ENCODE measurements around the gene PLXNA1.

The PLXNA1 gene

DNA sequence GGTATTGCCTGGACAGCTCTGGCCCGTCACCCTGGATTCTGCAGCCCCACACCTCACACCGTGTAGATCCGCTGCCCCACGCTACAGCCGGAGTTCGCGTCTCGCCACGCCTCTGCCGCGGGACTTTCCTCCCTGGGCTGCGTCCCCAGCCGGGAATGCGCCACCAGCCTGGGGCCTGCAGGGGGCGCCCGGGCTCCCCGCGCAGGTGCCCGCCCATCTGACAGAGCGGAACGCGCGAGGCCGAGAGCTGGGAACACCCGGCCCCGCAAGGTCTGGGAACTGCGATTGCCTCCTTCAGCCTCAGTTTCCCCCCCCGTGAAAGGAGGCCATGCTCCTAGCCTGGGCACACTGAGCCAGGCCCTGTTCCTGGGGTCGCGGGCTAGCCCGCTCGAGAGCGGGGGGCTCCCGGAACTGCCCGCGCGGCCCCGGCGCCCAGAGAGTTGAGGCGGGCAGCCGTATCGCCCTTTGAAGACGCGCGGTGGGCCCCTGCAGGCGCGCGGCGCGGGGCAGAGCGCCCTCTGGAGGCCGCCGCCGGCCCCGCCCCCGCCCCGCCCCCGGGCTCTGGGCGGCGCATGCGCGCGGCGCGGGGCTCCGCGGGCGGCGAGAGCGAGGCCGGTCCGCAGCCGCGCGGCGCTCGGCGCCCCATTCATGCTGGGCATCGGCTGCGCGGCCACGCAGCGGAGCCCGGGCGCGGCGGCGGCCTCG, at the start of gene PLXNA1:
Gene PLXNA1, plus strand, starts transcription at position 645 of the 705 bp plus-strand sequence. CDS start 5,479 bp downstream, outside the sequence.
- peak; percentile 83 for DNase-seq (ENCODE audit: insufficient read length, low spot score)
- peak; percentile 86 for FAIRE-seq

DNA sequence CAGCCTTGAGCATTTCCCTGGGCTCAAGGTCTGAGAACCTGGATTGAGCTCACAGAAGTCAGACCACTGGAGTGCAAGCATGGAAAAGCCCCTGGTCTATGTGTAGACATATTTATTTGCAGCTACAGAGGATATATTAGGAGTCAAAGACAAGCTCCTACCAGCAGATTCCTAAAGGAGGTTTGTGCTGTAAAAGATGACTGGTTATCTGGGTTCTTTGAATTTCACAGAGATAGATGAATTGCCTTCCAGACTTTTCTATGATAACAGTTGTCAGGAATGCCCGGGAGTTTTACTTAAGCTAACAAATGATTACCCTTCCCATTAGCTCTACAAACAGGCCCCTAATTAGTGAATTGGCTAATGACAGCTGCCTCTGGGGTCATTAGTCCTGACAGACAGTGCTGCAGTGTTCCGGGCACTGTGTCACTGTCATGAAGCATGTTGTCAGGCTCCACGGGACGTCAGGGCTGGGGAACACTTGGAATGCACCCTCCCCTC, 48.8 kb upstream of the PLXNA1 start:
- DNase-seq (ENCODE audit: insufficient read length, low spot score), result no peak

DNA sequence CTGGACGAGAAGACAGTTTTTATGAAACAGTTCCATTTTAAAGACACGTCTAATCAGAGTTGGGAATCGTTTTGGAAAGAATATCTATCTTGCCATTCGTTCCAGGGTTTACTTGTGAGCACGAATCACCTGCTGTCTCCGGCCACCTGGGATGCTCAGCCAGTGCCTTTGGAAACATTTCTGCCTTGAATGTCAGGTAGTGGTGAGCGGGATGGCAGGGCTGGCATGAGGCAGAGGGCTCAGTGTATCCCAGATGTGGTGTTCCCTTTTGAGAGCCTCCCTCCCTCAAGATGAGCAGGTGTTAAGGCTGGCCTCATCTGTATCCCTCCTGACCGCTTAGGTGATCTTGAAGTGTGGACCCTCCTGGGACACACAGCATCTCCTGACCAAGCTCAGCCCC, 47.9 kb upstream of the PLXNA1 start:
- no peak for DNase-seq (ENCODE audit: insufficient read length, low spot score)
- no peak for FAIRE-seq

More for the DNA sequence above, 48.8 kb upstream of the PLXNA1 start:
- no peak for FAIRE-seq

DNA sequence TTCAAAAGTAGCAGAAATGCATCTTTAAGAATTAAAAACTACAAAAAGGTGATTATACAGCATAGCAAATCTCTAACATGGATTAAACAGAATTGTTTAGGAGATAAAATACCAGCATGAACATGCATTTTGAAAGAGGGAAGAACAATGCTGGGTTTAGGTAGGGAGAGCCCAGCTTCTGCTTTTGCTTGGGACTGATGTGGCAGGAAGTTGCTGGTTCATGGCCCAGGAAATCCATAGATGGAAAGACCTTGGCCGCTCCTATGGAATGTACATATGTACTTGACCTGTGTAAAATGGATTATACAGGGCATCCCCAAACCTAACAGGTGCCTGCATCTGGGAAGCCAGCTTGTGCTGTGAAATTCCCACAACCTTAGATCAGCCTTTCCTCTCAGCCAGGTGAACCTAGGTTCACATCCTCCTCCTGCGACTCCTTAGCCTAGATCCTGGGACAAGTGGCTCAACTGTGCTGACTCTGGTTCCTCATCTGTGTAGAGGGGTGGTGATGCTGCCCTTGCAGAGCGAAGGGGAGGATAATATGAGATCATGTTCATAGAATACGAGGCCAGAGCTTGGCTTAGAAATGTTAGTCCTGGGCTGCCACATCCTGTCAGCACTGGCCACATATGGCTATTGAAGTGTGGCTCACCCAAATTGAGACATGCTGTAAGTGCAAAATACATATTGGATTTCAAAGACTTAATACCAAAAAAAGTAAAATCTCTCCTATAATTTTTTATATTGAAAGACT, 47.0 kb upstream of the PLXNA1 start:
- FAIRE-seq, result no peak
- no peak for DNase-seq (ENCODE audit: insufficient read length, low spot score)

DNA sequence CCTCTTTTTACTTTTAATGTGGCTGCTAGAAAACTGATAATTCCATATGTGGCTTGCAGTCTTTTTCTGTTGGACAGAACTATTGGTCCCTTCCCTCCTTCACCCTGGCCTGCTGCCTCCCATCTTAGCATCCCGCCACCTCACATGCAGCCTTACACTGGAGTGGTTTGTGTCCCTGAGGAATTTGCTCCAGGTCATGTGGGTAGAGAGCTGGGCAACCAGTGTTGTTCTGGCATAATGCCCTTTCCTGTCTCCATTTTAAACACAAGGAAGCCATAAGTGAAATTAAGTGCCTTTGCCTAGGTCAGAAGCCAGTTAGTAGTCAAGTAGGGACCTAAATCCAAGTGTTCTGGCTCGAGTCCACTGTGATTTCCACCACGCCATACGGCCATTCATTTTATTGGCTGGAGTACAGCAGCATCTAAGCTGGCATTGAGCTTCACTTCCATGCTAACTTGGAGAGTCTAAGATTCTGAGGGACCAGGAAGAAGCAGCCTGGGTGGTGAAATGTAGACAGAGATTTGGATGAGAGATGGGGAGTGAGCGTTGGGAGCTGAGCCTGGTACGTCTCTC, 46.0 kb upstream of the PLXNA1 start:
- DNase-seq (ENCODE audit: insufficient read length, low spot score) (no peak), FAIRE-seq (no peak)

DNA sequence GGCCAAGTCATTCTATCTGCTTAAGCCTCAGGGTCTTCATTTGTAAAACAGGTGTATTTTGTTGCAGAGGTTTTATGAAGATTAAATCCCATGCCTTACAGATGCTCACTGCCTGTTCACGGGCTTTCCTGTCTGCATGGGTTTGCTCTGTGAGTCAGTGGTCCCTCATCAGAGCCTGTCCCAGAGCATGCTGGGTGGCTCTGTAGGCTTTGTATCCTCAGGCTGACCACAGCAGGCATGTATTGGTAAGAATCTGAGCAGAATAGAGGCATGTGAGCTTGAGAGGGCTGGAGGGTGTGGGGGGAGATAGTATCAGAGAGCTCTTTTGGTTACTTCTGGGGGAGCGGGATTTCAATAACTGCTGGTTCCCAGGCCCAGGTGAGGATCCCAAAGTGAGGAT, 45.4 kb upstream of the PLXNA1 start:
- no peak for FAIRE-seq
- DNase-seq (ENCODE audit: insufficient read length, low spot score), result no peak

DNA sequence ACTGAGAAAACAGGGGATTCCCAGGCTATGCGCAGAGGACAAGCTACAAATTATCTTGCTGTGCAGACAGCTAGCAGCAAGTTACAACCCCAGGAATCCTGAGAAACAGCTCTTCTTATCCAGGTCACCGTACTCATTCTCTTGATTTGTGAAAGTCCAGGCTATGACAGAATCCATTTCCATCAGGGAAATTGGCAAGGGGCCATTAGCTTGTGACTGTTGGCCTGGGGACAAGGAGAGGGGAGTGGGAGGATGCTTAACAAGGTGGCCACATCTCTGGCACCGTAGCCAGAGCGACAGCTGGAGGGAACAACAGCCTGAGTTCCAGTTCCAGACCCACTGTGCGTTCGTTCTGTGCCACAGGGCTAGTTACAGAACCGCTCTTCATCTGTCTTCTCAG, 44.9 kb upstream of the PLXNA1 start:
- FAIRE-seq (no peak), DNase-seq (ENCODE audit: insufficient read length, low spot score) (no peak)

DNA sequence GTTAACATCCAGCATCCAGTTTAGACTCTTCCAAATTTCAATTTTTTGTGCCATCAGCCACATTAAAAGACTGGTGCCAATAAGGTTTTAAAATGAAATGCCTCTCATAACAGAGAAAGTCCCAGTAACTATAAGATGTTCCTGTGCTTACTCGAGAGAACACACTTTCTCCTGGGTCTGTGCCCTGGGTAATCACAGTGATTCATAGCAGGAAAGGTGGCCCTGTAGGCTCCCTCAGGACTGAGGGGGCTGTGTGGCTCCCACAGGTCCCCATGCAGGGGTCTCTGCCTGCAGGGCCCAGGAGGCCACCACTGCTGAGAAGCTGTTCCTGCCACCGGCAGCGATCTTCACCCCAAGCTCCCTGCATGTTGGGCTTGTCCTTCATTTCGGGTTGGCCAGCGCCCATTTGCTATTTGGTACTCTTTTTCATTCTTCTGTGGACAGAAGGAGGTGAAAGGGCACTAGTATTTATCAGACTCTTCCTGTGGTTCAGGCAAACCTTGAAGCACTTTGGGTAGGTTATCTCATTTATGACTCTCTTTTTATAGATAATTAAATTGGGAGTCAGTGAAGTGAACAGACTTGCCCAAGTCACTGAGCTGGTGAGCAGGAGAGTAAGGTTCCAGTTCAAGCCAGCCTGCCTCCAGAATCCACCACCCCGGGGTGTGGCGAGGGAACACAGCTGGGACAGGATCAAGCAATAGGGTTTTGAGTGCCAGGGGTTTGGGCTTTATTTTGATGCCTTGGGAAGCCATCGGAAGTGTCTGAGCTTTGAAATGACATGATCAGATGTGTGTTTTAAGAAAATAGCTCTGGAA, 44.2 kb upstream of the PLXNA1 start:
- FAIRE-seq, result no peak
- DNase-seq (ENCODE audit: insufficient read length, low spot score), result no peak

DNA sequence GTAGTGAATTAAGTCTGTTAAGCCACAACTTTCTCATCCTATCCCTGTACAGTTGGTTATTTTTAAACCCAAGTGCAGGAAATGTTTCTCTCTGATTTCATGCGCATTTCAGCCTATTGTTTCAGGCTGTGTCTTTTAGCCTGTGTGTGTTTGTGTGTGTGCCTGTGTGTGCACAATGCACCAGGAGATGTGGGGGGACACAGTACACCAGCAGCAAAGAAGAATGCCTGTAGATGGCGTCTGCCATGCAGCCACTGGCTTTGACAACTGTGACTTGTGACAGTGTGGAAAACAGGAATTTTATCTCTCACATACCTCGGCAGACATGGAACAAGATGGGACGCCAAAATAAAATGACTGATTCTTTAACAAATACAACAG, 43.6 kb upstream of the PLXNA1 start:
- DNase-seq (ENCODE audit: insufficient read length, low spot score) (no peak), FAIRE-seq (peak; percentile 40)

DNA sequence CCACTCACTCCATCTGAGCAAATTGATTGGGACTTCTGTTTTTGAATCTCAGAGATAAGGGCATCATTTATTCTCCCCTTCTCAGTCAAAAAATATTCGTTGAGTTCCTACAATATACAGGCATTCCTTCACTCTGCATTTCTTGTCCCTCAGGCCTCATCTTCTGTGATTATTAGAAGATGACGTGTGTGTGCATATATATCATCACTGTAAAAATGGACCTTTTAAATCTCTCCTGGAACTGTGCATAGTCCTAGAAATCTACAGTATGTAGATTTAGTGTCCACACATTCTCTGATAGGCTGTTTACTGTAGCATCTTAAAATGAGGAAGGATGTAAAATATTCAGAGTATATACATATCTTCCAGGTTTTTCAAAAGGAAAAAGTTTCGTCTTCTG, 43.2 kb upstream of the PLXNA1 start:
- no peak for FAIRE-seq
- DNase-seq (ENCODE audit: insufficient read length, low spot score), result no peak

DNA sequence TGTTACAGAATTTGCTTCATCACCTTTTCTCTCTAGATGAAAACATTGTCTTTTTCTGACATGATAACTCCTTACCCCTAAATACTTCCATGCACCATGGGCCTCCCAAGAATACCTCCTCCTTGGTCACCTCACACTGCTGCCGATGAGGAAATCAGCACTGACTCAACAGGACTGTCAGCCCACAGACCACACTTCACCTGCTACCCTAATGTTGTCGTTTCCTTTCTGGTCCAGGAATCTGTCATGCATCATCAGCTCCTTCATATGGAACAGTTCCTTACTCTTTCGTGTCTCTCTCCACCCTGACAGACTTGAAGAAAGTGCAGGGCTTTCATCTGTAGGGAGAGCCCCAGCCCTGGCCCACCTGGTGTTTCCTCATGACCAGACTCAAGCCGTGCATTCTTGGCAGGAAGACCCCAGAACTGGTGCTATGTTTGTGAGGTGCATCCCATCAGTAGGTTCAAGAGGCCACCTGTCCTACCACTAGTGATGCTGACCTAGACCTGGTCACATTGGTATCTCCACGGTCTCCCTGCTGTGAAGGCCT, 41.1 kb upstream of the PLXNA1 start:
- DNase-seq (ENCODE audit: insufficient read length, low spot score) (no peak), FAIRE-seq (no peak)

DNA sequence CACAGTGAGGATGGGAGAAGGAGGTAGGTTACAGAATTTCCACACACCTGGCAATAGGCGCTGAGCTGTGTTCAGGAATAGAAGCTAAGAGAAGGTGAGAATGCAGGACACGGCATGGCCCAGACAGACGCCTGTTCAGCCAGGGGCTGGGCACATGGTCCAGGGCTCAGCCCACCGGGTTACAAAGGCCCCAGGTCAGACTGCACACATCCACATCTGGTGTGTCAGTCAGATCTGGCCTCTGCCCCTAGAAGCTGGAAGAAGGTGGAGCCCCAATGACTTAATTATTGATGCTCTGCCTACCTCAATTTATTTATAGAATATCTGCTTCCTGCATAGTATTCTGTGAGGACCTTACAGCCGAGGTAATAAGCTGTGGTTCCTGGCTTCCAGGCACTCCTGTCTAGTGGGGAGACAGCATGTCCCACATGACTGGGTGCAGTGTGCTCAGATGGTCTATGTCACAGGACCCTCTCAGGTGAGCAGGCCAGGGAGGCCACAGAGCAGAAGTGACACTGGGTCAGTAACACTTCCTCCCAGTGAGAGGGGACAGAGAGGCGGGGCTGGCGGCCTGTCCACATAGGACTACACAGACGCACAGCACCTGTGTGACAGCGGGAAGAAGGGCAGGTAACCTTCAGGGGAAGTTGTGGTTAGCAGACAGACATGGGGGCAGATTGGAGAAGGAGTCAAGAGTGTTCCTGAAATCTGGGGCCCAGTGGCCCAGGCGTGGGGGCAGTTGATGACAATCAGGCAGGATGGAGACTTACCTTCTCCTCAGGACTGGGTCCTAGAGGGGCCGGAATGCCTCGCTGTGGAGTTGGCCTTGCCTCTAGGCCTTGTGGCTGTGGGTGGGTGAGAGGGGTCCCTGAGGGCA, 38.6 kb upstream of the PLXNA1 start:
- no peak for FAIRE-seq
- no peak for DNase-seq (ENCODE audit: insufficient read length, low spot score)

DNA sequence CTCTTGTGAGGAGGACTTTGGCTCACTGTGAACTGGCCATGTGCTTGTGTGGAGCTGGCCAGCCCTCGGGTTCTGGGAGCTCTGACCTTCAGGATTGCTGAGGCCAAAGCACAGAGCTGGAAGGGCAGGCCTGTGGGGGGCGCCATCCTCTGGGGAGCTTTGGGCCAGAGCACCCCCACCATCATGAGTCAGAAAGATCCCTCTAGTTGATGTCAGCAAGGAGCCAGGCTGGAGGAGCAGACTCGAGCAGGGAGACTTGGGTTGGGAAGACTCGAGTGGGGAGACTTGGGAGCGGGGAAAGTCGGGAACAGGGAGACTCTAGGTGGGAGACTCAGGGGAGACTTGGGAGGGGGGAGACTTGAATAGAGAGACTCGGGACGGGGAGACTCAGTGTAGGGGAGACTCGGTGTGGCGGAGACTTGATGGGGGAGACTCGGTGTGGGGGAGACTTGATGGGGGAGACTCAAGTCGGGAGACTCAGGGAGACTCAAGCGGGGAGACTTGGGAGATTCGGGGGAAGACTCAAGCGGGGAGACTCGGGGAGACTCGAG, 37.7 kb upstream of the PLXNA1 start:
- FAIRE-seq, result no peak
- no peak for DNase-seq (ENCODE audit: insufficient read length, low spot score)

DNA sequence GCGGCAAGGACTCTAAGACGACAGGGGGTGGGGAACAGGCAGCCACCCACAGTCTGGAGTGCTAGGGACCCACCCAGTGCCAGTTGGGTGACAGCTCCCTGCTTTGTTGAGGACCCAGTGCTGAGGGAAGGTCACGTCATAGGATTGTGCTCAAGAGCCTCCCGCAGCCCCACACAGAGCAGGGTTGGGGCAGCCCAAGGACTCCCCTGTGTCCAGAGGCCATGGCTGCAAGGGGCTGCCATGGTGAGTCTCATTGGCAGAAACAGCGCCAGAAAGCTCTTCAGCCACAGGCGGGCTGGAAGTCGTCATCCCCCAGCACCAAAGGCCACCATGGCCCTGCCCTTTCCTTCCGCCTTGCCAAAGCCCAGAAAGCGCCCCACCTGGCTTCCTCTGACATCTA, 37.0 kb upstream of the PLXNA1 start:
- FAIRE-seq (no peak), DNase-seq (ENCODE audit: insufficient read length, low spot score) (no peak)

DNA sequence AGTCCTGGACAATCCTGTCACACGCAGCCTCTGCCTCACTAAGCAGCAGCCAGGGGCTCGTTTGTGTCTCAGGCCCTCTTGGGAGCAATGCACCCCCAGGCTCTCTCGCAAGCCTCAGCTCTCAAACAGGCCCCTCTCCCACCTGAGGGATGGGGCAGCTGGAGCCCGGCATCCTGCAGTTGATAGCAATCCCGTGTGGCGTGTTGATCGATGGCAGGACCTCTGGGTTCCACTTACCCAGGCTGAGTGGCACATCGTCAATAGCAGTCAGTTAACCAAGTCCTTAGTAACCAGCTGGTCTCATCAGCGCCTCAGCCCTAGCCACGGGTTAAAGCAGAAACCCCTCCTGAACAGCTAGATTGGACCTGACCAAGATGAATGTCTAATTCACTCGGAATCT, 36.5 kb upstream of the PLXNA1 start:
- FAIRE-seq, result no peak

DNA sequence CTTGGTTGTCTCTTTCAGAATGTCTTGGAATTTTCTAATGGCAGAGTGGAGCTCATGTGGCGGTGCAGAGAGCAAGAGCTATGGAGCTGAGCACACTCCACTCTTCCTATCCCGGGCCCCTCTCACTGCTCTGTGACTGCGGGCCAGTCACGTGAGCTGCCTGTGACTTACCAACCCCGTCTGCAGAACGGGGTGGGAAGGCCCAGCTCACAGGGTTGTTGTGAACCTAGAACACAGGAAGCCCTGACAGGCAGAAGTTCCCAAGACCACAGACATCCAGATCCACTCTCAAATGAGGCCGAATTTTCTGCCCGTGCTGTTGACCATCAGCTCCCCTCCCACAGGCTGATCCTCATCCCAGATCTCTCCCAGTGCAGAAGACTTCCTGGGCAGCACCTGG, 35.5 kb upstream of the PLXNA1 start:
- DNase-seq (ENCODE audit: insufficient read length, low spot score) (no peak), FAIRE-seq (no peak)

More for the DNA sequence above, 36.5 kb upstream of the PLXNA1 start:
- no peak for DNase-seq (ENCODE audit: insufficient read length, low spot score)

DNA sequence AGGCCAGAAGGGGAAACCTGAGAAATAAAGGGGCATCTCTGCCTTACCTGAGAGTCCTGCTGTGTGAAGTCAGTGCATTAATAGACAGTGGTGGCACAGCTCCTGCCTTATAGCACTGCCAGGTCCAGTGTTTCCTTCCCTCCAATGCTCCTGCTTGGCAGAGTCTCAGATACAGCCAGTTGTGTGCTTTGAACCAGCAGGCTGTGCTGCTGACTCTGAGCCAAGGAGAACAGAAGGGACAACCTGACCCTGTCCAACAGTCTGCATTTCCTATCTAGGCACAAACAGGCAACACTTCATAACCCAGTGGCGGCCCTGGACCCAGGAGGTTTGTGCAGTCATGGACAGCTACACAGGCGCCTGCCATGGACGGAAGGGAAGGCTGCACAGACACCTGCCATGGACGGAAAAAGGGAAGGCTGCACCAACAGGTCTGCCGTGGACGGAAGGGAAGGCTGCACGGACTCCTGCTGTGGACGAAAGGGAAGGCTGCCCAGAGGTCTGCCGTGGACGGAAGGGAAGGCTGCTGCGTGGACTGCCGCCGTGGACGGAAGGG, 33.9 kb upstream of the PLXNA1 start:
- FAIRE-seq, result no peak
- no peak for DNase-seq (ENCODE audit: insufficient read length, low spot score)

DNA sequence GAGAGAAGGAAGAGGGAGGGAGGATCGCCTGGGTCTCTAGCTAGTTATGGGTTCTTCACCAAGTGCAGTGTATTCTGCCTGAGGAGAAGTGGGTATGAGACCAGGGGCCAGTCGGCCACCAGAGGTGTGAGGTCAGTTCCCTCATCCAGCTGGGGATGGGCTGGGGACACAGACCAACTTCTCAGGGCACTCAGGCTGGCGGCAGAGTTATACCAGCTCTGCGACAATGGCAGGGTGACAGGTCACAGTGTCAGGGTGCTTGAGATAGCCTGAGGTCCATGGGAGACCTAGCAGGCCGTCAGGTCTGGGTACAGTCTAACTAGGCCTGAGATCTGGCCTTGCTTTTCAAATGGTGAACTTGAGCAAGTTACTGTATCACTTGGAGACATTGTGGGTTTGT, 31.4 kb upstream of the PLXNA1 start:
- DNase-seq (ENCODE audit: insufficient read length, low spot score), result no peak
- FAIRE-seq, result no peak
